ENCODE data around the gene EMILIN1. TPM values are rescaled to one million over a fixed set of nuclear protein-coding genes. Genes with fewer than 3 reads are reported as not detected.
"Not testable (repeated sequence)": the region's sequence is repeated elsewhere in the genome, so short reads cannot be mapped to it uniquely, and the experiment has no call there.

The EMILIN1 gene
- total and polyA plus RNA-seq, 2 donors (not counting 1 experiment from before 2014, with no cell fraction given): 46.8 to 187 TPM

- Histone ChIP-seq H3K27me3 (ENCODE audit: control insufficient read depth, insufficient read depth, low read length) (no peaks in the 10 kb centered on the region), H3K36me3 (ENCODE audit: control insufficient read depth, insufficient read depth, low read length) (no peaks in the 10 kb centered on the region), H2AFZ (ENCODE audit: low read length) (no peak overlapping the region), H3K4me2 (ENCODE audit: extremely low read depth, insufficient read depth, low read length) (no peak overlapping the region), H3K79me2 (ENCODE audit: control insufficient read depth, insufficient read depth, low read length) (peaks cover 29% of the 10 kb centered on the region), H3K27ac (ENCODE audit: insufficient read depth, low read length) (no peak overlapping the region), H3K4me1 (ENCODE audit: control insufficient read depth, extremely low read depth, insufficient read depth, low read length) (peaks cover 27% of the 10 kb centered on the region), H3K9me3 (ENCODE audit: control insufficient read depth, insufficient read depth, low read depth, low read length) (no peaks in the 10 kb centered on the region), H4K20me1 (ENCODE audit: control insufficient read depth, extremely low read depth, insufficient read depth, low read length) (no peaks in the 10 kb centered on the region), H3K4me3 (replicated peaks in 1 of 4; ENCODE audit: control extremely low read depth in 1 of 4, insufficient read depth in 1 of 4, low read depth in 3 of 4, low read length in 4 of 4) (no peak overlapping the region), H3K9ac (ENCODE audit: insufficient read depth, low read length) (no peak overlapping the region)
- TF ChIP-seq EZH2 (IDR thresholded peaks at IDR 0.05; ENCODE audit: low read length, missing control alignments) (no peak), CTCF (conservative IDR thresholded peaks at IDR 0.05 in 1 of 2, IDR thresholded peaks at IDR 0.05 in 1 of 2; ENCODE audit: low read depth in 1 of 2, low read length in 2 of 2) (no peak)
- peak in 1 of 2 donors; percentile 59 for DNase-seq (ENCODE audit: low read depth in 2 of 2)
These were observed 3.5 kb upstream of the EMILIN1 start for GRCh38 chr2:27074738-27075565.

- peaks cover 32% of the 10 kb centered on the region for H3K4me1 ChIP-seq (ENCODE audit: control insufficient read depth, extremely low read depth, insufficient read depth, low read length)
- H3K36me3 ChIP-seq (ENCODE audit: control insufficient read depth, insufficient read depth, low read length); H3K4me2 ChIP-seq (ENCODE audit: extremely low read depth, insufficient read depth, low read length); H3K9ac ChIP-seq (ENCODE audit: insufficient read depth, low read length); DNase-seq (ENCODE audit: low read depth in 2 of 2); H3K27me3 ChIP-seq (ENCODE audit: control insufficient read depth, insufficient read depth, low read length); H3K27ac ChIP-seq (ENCODE audit: insufficient read depth, low read length); H3K4me3 ChIP-seq (replicated peaks in 1 of 4; ENCODE audit: control extremely low read depth in 1 of 4, insufficient read depth in 1 of 4, low read depth in 3 of 4, low read length in 4 of 4); H3K9me3 ChIP-seq (ENCODE audit: control insufficient read depth, insufficient read depth, low read depth, low read length); H4K20me1 ChIP-seq (ENCODE audit: control insufficient read depth, extremely low read depth, insufficient read depth, low read length); H2AFZ ChIP-seq (ENCODE audit: low read length): not testable (repeated sequence)
- peaks cover 29% of the 10 kb centered on the region for H3K79me2 ChIP-seq (ENCODE audit: control insufficient read depth, insufficient read depth, low read length)
These were observed 2.9 kb upstream of the EMILIN1 start for GRCh38 chr2:27075566-27075871.

- no peak for TF ChIP-seq EZH2 (IDR thresholded peaks at IDR 0.05; ENCODE audit: low read length, missing control alignments)
- no peak for TF ChIP-seq CTCF (conservative IDR thresholded peaks at IDR 0.05 in 1 of 2, IDR thresholded peaks at IDR 0.05 in 1 of 2; ENCODE audit: low read depth in 1 of 2, low read length in 2 of 2)
- peaks cover 37% of the 10 kb centered on the region for H3K4me1 ChIP-seq (ENCODE audit: control insufficient read depth, extremely low read depth, insufficient read depth, low read length)
- no peak overlapping the region for H3K27ac ChIP-seq (ENCODE audit: insufficient read depth, low read length)
- peaks cover 4% of the 10 kb centered on the region for H3K36me3 ChIP-seq (ENCODE audit: control insufficient read depth, insufficient read depth, low read length)
- H3K9me3 ChIP-seq (ENCODE audit: control insufficient read depth, insufficient read depth, low read depth, low read length): no peaks in the 10 kb centered on the region
- H2AFZ ChIP-seq (ENCODE audit: low read length): no peak overlapping the region
- no peak overlapping the region for H3K4me3 ChIP-seq (replicated peaks in 1 of 4; ENCODE audit: control extremely low read depth in 1 of 4, insufficient read depth in 1 of 4, low read depth in 3 of 4, low read length in 4 of 4)
- H3K27me3 ChIP-seq (ENCODE audit: control insufficient read depth, insufficient read depth, low read length): no peaks in the 10 kb centered on the region
- H3K79me2 ChIP-seq (ENCODE audit: control insufficient read depth, insufficient read depth, low read length): peaks cover 26% of the 10 kb centered on the region
- no peak overlapping the region for H3K4me2 ChIP-seq (ENCODE audit: extremely low read depth, insufficient read depth, low read length)
- no peak overlapping the region for H3K9ac ChIP-seq (ENCODE audit: insufficient read depth, low read length)
- H4K20me1 ChIP-seq (ENCODE audit: control insufficient read depth, extremely low read depth, insufficient read depth, low read length): no peaks in the 10 kb centered on the region
- no peak for DNase-seq (ENCODE audit: low read depth in 2 of 2)
These were observed 2.1 kb upstream of the EMILIN1 start for GRCh38 chr2:27076323-27076722.

Data from fibroblast of lung (primary cell).